DLD1 (cell line): ENCODE results near the gene CD40.

ENCODE experiments used
- in situ Hi-C: cut with HindIII; loops from 2 replicates; pipeline ENCODE4 v1.10.0; 2017; ENCODE audit warnings: low sequenced_read_pairs

The CD40 gene

DNA sequence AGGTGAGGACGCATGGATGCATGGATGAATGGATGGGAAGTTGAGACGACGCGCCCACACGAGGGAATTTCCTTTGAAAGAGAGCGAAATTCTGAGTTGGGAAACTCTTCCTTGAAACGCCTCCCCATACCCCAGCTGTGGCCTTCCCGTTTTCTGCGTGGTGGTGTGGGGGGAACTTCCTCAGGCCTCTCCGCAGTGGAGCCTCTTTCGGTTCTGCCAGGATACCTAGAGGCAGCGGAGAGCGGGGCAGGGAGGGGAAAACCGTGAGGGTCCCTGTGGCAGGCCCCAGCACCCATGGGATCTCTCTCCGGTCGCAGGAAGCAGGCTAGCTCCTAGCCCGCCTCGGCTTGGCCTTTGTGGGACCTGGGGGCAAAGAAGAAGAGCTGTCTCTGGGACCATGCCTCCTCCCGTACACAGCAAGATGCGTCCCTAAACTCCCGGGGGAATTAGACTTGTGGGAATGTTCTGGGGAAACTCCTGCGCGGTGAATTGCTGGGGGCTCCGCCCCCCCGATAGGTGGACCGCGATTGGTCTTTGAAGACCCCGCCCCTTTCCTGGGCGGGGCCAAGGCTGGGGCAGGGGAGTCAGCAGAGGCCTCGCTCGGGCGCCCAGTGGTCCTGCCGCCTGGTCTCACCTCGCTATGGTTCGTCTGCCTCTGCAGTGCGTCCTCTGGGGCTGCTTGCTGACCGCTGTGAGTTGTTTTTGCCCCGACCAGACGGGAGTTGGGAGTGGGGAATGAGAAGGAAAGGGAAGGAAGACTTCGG, at the start of gene CD40:
Gene CD40, plus strand, starts transcription at position 611 of the 764 bp plus-strand sequence. Its CDS starts 30 bp downstream, at position 641.
- in situ Hi-C loops, result no loop called here

DNA sequence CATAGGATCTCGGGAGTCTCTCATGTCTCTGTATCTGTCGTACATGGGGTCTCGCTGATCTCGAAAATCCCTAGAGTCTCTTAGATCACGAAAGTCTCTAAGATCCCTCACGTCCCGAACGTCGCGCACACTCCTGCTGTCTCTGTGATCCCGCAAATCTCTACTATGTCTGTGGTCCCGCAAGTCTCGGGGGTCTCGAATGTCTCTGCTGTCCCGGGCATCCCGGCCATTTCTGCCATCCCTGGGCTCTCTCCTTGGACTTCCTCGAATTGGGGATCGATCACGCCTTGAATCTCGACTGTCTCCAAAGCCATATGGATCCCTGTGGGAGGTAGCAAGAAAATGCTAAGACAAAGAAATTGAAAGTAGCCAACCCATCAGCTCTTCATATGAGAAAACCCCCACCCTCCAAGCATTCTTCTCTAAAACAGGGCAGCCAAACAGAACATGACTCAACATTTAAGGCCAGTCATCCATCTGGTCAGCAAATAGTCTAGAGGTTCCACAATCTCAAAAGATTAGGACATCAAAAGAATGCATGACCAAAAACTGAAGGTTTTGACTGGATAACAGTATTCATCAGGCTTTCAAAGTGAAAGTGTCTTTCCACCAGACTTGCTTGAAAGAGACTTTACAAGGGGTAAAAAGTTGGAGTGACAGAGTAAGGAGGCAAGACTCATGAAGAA, 47.8 kb upstream of the CD40 start:
- in situ Hi-C loops, result no loop called here

DNA sequence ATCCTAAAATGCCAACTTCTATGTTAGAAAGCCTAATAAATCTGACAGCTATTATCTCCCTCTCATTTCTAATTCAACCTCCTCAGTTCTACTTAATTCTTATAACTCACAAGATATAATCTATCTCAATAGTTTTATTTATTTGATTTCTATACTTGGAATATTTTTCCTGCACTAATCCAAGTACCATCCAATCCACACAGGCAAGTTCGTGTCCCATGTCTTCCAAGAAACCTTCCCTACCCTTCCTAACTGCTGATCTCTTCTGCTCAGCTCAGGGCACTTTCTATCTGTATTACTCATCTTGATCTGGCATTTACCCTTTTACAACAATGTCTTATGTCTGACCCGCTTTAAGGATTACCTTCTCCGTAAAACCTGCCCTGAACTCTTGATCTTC, 46.5 kb upstream of the CD40 start:
- in situ Hi-C loops, result no loop called here

DNA sequence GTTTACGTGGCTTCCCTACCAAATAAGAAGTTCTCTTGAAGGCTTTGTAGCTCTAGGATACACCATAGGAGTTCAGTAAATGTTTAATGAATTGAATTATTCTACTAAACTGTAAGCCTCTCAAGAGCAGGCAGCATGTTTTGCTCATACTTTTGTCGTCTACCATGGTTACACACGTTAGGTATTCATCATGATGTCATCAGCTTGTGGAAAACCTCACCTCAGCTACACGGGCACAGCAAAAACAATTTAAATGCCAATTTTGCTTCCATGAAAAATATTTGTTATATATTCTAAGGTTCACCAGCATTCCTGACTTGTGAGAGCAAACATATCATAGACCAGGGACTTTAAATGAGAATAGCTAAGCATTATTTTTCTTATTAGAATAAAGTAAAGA, 45.1 kb upstream of the CD40 start:
- in situ Hi-C loops, result no loop called here

DNA sequence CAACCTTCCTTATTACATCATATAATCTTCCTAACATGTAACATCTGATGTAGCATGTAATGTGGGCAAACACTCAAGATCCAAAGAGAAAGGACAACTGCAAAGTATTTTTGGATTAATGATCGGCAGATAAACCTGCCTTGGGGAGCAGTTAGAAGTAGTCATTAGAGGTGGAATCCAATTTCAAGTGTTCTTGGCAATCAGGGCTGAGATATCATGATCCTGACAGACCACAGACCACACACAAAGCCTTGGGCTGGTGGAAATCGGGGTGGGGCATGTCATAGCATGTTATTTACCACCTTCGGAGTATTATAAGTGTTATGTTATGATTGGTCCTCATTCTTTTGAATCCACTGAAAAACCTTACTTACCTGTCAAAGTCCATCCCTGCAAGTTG, 44.7 kb upstream of the CD40 start:
- in situ Hi-C loops, result no loop called here

DNA sequence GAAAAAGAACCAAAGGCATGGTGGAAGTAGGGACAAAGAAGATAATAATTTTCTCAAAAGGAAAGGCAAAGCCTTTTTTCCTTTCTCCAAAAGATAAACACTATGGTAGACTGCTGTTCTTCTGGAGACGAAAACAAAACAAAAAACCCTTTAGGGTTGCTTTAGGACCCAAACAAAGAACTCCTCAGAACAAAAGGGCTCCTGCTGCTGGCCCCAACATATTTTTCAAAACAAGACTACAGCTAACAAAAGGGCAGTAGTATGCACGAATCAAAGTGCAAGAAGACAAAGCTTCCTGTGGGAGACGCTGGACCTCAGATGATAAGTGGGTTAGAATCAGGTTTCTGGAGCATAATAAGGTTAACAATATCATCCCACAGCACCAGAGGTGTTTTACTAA, 44.1 kb upstream of the CD40 start:
- in situ Hi-C loops, result no loop called here

DNA sequence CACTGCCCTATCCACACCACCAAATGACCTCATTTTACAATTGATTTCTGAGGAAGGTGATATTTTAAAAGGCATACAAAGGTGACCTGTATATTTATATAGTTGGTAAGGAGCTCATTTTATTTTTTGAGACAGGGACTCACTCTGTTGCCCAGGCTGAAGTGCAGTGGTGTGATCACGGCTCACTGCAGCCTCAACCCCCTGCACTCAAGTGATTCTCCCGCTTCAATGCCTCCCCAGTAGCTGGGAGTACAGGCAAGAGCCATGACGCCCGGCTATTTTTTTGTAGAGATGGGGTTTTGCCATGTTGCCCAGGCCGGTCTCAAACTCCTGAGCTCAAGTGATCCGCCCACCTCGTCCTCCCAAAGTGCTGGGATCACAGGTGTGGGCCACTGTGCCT, 41.3 kb upstream of the CD40 start:
- in situ Hi-C loops, result no loop called here

DNA sequence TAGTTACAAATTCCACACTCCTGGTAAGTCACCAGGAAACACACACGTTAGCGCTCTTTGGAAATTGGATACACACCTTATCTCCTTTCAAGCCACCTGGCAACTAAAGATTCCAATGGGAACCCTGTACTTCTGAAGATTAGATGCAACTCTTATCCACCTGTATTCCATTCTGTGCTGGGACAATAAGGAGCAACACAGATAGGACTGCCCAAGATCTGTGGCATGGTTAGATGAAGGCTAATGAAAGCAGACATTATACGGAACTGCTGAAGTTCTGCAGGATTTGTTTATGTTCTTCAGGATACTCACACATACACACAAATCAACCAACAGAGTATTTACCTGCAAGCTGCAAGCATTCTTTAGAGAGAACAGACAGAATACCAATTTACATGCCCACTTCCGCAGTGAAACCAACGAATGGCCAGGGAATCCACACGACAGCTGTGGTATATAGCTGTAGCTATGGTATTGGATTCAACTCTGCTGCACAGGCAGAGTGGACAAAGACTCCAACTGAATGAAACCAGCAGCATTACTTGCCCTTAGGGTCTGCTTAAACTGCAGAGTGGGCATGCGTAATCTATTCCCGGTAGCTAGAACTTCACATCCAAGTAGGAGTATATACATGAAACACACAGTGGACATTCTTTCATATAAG, 40.3 kb upstream of the CD40 start:
- in situ Hi-C loops, result no loop called here

DNA sequence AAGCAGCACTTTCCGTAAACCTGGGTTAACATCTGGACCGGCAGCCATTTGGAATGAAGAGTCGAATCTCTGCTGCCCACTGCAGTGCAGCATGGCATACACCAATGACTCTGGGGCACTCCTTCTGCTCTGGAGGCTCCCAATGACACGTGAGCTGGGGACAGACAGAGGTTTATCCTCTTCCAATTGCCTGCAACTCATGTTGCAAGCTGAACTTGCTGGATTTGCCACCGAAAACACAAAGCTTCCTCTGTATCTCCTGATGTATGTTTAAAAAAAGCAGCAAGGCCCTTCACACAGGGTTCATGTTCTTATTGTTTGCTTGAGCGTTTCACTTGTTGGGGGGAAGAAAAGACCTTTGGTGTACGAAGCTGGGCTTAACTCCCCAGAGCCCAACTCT, 39.2 kb upstream of the CD40 start:
- in situ Hi-C loops, result no loop called here

DNA sequence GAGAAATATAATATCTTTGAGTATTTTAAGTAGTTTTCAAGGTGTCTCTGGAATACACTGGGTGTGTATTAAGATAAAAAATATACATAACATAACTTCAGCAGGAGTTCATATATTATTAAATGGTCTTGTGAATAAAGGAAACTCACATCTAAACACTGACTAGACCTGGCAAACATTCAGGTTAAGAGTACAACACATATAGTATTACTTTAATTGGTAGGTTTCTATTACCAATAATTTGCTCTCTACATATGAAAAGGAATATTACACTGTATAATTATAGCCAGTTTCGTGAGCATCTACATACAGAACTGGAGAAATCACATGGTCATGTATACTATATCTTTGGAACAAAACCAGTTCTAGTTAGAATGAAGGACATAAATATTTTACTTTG, 37.0 kb upstream of the CD40 start:
- in situ Hi-C loops, result no loop called here

DNA sequence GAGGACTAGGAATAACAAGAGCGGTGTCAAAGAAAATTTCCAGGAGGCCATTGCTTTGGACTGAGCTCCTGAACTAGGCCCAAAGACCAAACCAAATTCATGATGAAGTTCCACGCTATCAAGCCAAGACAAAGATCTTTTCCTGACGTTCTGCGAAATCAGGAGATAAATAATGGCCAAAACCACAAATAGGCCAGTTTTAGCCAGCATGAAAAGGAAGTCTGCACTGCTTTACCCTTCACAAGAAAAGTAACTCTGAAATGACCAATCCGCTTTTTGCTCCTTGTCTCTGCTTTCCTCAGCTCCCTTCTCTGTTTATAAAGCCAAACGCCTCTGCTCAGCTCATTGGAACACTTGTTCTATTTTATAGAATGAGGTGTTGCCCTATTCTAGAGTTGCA, 35.0 kb upstream of the CD40 start:
- in situ Hi-C loops, result no loop called here

DNA sequence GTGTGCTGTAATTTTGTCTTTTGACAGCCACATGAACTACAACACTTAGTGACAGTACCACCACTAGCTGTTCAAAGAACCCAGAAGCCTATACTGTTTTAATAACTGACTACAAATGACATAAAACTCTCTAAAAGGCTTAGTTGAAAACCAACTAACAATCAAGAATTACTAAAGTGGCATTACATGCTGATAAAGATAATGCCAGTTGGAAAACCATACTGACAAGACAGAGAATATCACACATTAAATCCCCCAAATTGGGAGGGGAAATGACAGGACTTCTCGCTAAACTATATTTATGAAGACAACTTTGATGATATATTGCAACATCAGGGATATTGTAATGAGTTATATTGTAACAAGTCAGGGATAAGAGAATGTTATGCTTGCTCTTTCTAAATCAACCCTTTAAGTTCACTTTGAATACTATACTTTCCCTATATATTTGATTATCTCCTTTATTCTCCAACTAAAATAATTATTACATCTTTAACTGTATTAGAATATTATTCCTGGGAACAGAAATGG, 34.5 kb upstream of the CD40 start:
- in situ Hi-C loops, result no loop called here

DNA sequence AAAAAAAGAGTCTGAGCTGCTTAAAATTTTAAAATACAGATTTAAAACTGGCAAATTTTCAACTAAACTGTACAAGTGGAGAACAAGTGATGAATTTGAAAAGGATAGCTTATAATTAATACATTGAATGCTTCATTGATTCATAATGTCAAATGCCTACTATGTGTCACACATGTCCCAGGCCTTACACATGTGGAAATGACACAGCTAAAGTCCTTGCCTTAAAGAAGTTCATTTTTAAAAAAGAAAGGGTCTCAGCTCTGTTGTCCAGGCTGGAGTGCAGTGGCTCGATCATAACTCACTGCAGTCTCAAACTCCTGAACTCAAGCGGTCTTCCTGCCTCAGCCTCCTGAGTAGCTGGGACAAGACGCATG, 33.3 kb upstream of the CD40 start:
- in situ Hi-C loops, result no loop called here

DNA sequence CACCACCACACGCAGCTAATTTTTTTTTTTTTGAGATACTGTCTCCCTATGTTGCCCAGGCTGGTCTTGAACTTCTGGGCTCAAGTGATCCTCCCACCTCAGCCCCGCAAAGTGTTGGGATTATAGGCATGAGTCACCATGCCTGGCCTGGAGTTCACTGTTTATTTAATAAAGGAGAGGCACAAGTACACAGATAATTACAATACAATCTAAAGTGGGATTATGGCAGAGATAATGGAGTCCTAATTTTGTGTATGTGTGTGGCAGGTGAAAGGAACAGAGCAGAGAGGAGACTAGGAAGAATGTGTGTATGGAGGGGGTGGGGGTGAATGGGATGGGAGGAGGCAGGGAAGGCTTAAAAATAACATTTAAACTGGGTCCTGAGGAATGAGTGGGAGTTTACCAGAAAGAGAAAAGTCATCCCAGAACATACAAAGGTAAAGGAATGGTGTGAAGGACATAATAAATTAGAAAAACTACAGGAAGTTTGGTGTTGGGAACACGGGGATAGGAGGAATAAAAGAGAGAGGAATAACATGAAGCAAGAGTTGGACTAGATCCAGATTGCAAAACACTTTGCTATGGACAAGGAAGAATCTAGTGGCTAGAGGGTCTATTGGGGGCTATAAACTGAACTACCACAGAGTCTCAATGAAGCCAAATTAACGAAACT, 32.8 kb upstream of the CD40 start:
- in situ Hi-C loops, result no loop called here

DNA sequence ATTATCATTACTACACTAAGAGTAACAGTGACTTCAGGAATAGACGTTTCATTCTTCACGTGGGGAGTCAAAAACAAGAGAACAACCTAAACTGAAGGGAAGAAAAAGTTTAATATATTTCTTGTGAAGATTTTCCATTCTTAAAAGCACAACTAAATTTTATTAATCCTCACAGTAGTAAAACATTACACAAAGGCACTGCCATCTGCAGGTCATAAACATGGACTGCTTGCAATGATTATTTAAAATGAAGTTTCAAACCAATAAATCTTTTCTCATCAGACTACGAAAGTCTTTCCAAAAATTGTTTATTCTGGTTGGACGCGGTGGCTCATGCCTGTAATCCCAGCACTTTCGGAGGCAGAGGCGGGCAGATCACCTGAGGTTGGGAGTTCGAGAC, 31.0 kb upstream of the CD40 start:
- in situ Hi-C loops, result no loop called here

DNA sequence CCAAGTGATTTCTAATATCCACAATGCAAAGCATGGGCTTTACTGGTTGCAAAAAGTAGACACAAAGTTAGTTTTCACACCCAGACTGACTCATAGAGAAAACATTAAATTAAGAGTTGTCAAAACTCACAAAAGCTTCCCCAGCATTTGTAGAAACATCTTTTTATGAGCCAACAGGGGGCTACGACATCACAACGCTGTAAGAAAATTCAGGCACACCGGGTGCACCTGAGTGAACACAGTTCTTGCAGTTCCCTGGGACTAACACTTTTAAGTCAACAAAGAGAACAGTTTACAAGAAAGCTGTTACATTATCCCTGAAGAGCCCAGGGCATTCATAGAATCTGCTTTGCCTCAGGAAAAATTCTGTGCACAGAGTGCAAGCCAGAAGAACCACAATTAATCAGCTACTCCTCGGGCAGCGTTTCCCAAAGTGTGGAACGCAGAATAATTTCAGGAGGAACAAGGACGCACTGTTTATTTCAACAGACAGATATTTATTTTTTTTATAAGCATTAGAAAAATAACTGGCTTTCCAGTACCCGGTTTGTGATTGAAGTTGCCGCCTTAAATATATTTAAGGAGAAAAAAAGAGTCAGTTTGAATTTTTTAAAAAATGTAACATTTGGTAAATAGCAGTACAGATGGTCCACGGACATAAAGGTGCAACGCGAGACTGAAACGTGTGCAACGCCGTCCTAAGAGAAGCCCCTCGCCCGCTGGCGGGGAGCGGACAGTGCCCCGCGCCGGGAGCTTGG, 29.5 kb upstream of the CD40 start:
- in situ Hi-C loops, result no loop called here

DNA sequence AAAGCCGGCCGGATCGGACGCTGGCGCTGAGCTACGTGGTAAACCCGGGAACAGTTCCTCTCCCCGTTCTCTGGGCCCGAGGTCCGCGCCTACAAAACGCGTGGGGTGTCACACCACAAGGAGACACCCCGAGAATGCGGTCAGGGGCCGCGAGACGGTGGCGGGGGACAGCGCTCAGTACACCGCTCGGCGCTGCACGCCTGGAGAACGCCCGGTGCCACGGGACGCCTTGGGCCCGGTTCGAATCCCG, 29.0 kb upstream of the CD40 start:
- in situ Hi-C loops, result no loop called here

DNA sequence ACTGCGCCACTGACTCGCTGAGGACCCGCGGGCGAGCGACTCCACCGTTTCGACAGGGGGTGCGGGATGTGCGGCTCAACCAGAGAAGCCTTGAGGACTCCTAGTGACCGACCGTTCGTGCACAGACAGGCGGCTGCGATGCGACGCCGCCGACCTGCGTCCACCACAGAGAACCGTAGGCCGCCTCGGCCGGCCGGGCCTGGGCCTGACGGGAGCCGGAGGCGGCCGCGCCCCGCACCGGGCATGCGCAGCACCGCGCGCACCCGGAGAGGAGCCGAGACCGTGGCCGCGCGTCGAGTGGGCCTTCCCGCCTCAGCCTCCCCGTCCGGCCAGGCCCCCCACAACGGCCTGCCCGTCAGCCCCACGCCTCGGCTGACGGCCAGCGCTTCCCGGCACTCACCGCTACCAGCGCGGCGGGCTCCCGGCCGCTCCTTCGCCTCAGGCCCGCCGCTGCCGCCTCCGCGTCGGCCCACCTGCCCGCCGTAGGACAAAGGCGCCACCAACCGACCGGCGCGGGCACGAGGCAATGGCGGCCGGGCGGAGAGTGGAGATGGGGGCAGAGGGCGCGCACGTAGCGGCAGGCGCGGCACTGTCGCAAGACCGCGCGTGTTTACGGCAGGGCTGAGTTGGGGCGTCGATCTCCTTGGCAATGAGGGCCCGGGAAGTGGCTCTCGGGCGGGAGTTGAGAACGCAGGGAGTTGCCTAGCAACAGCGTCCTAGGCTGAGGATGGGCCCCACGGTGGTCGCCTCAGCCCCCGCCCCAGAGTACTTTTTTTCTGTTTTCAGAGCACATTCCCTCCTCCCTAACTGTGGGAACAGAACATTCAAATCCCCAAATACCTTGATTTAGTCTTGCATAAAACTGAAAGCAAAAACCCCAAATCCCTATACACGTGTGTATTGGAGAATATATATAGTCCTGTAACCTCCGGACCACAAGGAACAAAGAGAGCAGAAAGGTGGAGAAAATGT, 28.4 kb upstream of the CD40 start, which contains the start of gene NCOA5:
Gene NCOA5, minus strand, starts transcription at position 546 of the 972 bp plus-strand sequence. CDS start 10,538 bp downstream, outside the sequence.
- in situ Hi-C loops, result no loop called here
